HepG2 (cell line): ENCODE results near the gene NOVA2. TPM values are rescaled to one million over a fixed set of nuclear protein-coding genes. Genes with fewer than 3 reads are reported as not detected.
A peak's percentile ranks its signal among the peaks of the same experiment; 100 is the strongest.

Experiments used
- AGO1 ChIP-seq: fragments of 200-400 bp; formaldehyde crosslinking; IDR thresholded peaks from 2 replicates; pipeline ENCODE4 v1.6.1; 2017; ENCODE audit warnings: mild to moderate bottlenecking, low read depth, low read length, moderate library complexity; ENCODE audit not compliant: poor library complexity, severe bottlenecking
- AGO2 ChIP-seq: fragments of 200-400 bp; formaldehyde crosslinking; optimal IDR thresholded peaks from 2 replicates; pipeline ENCODE3; 2017; ENCODE audit warnings: mild to moderate bottlenecking, low read depth, low read length, moderate library complexity
- ATF7-NPFF ChIP-seq: sonication (generic); formaldehyde crosslinking; IDR thresholded peaks from 2 replicates; pipeline ENCODE4 v1.8.1; 2023; ENCODE audit warnings: mild to moderate bottlenecking, low read depth, missing genetic modification reagents, moderate library complexity
- EEA1 ChIP-seq: sonication (generic); formaldehyde crosslinking; IDR thresholded peaks from 2 replicates; pipeline ENCODE4 v1.5.1; 2020; ENCODE audit warnings: mild to moderate bottlenecking, missing genetic modification reagents, borderline replicate concordance
- HNF4G ChIP-seq, 2 experiments: sonication (generic) in 1 of 2; formaldehyde crosslinking in 1 of 2; IDR thresholded peaks; 2 replicates each; pipeline versions ENCODE4 v1.4.0 to v1.6.1; 2011 to 2020; ENCODE audit warnings: borderline replicate concordance in 2 of 2, low read depth in 2 of 2, mild to moderate bottlenecking in 2 of 2, low read length in 1 of 2, missing genetic modification reagents in 1 of 2, moderate library complexity in 1 of 2
- MTA1 ChIP-seq: sonication (generic); formaldehyde crosslinking; IDR thresholded peaks from 2 replicates; pipeline ENCODE4 v1.4.0; 2020; ENCODE audit warnings: missing genetic modification reagents, mild to moderate bottlenecking, borderline replicate concordance
- NFE2L2 ChIP-seq: fragments of 150-350 bp; IDR thresholded peaks from 2 replicates; pipeline ENCODE4 v1.6.1; 2014; ENCODE audit warnings: low read length
- NR2C2 ChIP-seq: sonication (generic); formaldehyde crosslinking; IDR thresholded peaks from 2 replicates; pipeline ENCODE4 v1.4.0; 2020; ENCODE audit warnings: missing genetic modification reagents, mild to moderate bottlenecking, moderate library complexity, borderline replicate concordance
- PHF20 ChIP-seq: sonication (generic); formaldehyde crosslinking; IDR thresholded peaks from 2 replicates; pipeline ENCODE4 v1.5.0; 2020; ENCODE audit warnings: mild to moderate bottlenecking, missing genetic modification reagents
- POLR2G ChIP-seq: fragments of 200-400 bp; formaldehyde crosslinking; IDR thresholded peaks from 2 replicates; pipeline ENCODE4 v1.6.1; 2018; ENCODE audit warnings: mild to moderate bottlenecking, low read depth, low read length, moderate library complexity
- PRPF4 ChIP-seq: fragments of 200-400 bp; formaldehyde crosslinking; IDR thresholded peaks from 2 replicates; pipeline ENCODE4 v1.6.1; 2016; ENCODE audit warnings: low read length, low read depth; ENCODE audit not compliant: poor library complexity, severe bottlenecking
- ZKSCAN8 ChIP-seq: IDR thresholded peaks from 2 replicates; pipeline ENCODE4 v1.6.1; 2016; ENCODE audit warnings: borderline replicate concordance, missing genetic modification reagents, missing compliant biosample characterization
- ZNF17 ChIP-seq: sonication (generic); formaldehyde crosslinking; IDR thresholded peaks from 2 replicates; pipeline ENCODE4 v1.5.0; 2020; ENCODE audit warnings: mild to moderate bottlenecking, missing genetic modification reagents
- ZNF274 ChIP-seq: sonication (generic); formaldehyde crosslinking; IDR thresholded peaks from 2 replicates; pipeline ENCODE4 v1.5.1; 2020; ENCODE audit warnings: mild to moderate bottlenecking, missing genetic modification reagents
- ZNF296 ChIP-seq: sonication (generic); formaldehyde crosslinking; conservative IDR thresholded peaks from 2 replicates; pipeline ENCODE4 v1.5.0; 2020; ENCODE audit warnings: mild to moderate bottlenecking, missing genetic modification reagents
- ZNF441 ChIP-seq: sonication (generic); formaldehyde crosslinking; IDR thresholded peaks from 2 replicates; pipeline ENCODE4 v1.7.0; 2021; ENCODE audit warnings: missing genetic modification reagents, borderline replicate concordance
- ZNF629 ChIP-seq: sonication (generic); formaldehyde crosslinking; conservative IDR thresholded peaks from 2 replicates; pipeline ENCODE4 v1.5.0; 2020; ENCODE audit warnings: missing genetic modification reagents
- ZNF670 ChIP-seq: sonication (generic); formaldehyde crosslinking; IDR thresholded peaks from 2 replicates; pipeline ENCODE4 v1.8.0; 2022; ENCODE audit warnings: mild to moderate bottlenecking, missing genetic modification reagents, borderline replicate concordance
- ZNF768 ChIP-seq: sonication (generic); formaldehyde crosslinking; IDR thresholded peaks from 2 replicates; pipeline ENCODE4 v1.4.0; 2020; ENCODE audit warnings: missing genetic modification reagents
- ZNF879 ChIP-seq: sonication (generic); formaldehyde crosslinking; IDR thresholded peaks from 2 replicates; pipeline ENCODE4 v1.8.1; 2023; ENCODE audit warnings: missing genetic modification reagents
- ZNF891 ChIP-seq: sonication (generic); formaldehyde crosslinking; IDR thresholded peaks from 2 replicates; pipeline ENCODE4 v1.5.0; 2020; ENCODE audit warnings: mild to moderate bottlenecking, missing genetic modification reagents
- polyA plus RNA-seq, 8 experiments: library from polyadenylated mRNA; depleted of rRNA in 3 of 8; stranded (reverse) in 7 of 8; unstranded in 1 of 8; fragments of >200 nt; fragmentation: Illumina TruSeq in 4 of 8; extraction: Trizol in 4 of 8; gene quantifications; 2 replicates each; pipeline versions ENCODE4 v1.2.1 to v1.2.3, GENCODE V29; 2011 to 2016; ENCODE audit warnings: low read depth in 4 of 8, missing spikeins in 1 of 8, mixed read lengths in 1 of 8; ENCODE audit not compliant: insufficient read depth in 1 of 8
- total RNA-seq, 5 experiments: library from RNA; depleted of rRNA; stranded (reverse); fragments of >200 nt; fragmentation: Illumina TruSeq; extraction: Trizol; gene quantifications; 2 replicates each; pipeline ENCODE4 v1.2.3, GENCODE V29; 2016; ENCODE audit warnings: low read depth in 1 of 5
- TF ChIP-seq, protein P1 (sequence below): sonication (generic); formaldehyde crosslinking; IDR thresholded peaks from 2 replicates; pipeline ENCODE4 v1.4.0; 2020; ENCODE audit warnings: mild to moderate bottlenecking, missing genetic modification reagents
- TF ChIP-seq, protein P2 (sequence below): fragments of 450-650 bp; IDR thresholded peaks from 2 replicates; pipeline ENCODE4 v1.6.1; 2017
- TF ChIP-seq, protein P3 (sequence below): sonication (generic); formaldehyde crosslinking; IDR thresholded peaks from 2 replicates; pipeline ENCODE4 v1.5.0; 2020; ENCODE audit warnings: mild to moderate bottlenecking, low read depth, missing genetic modification reagents, borderline replicate concordance
- TF ChIP-seq, protein P4 (sequence below): sonication (generic); formaldehyde crosslinking; IDR thresholded peaks from 2 replicates; pipeline ENCODE4 v1.9.0; 2021; ENCODE audit warnings: missing genetic modification reagents, borderline replicate concordance

The NOVA2 gene
- total and polyA plus RNA-seq, 2 of the 13 experiments (the other 11 are each of a cell fraction or from before 2014, with no cell fraction given), result not detected

GRCh38 chr19:45884682-45885555 lies 88.7 kb downstream of the NOVA2 start (continued):
- no peak; the same call in 1 of the 2 replicates for TF ChIP-seq ZNF629 (CRISPR knock-in tag)
- no peak for TF ChIP-seq ZNF768 (CRISPR knock-in tag)
- 0 out of 2 replicates have a peak, but pooled peaks have one; percentile 1 for TF ChIP-seq ZNF441
- TF ChIP-seq ZNF17 (CRISPR knock-in tag), result no peak
- TF ChIP-seq AGO1, result peak; percentile 55
- no peak for TF ChIP-seq ZNF891 (CRISPR knock-in tag)
- no peak; the same call in 1 of the 2 replicates for TF ChIP-seq ATF7-NPFF (CRISPR knock-in tag)
- TF ChIP-seq ZNF670 (CRISPR knock-in tag), result 0 out of 2 replicates have a peak, but pooled peaks have one; percentile 69
- no peak for TF ChIP-seq NR2C2 (CRISPR knock-in tag)
- TF ChIP-seq MTA1 (CRISPR knock-in tag), result 0 out of 2 replicates have a peak, but pooled peaks have one; percentile 11
- TF ChIP-seq ZNF296 (CRISPR knock-in tag), result no peak
- TF ChIP-seq, protein P1, sequence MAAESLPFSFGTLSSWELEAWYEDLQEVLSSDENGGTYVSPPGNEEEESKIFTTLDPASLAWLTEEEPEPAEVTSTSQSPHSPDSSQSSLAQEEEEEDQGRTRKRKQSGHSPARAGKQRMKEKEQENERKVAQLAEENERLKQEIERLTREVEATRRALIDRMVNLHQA (CRISPR knock-in tag), result no peak
- TF ChIP-seq AGO2, result peak; percentile 92
- no peak for TF ChIP-seq NFE2L2
- 0 out of 2 replicates have a peak, but pooled peaks have one; percentile 5 for TF ChIP-seq ZNF879 (CRISPR knock-in tag)
- TF ChIP-seq PRPF4, result peak; percentile 63
- TF ChIP-seq PHF20 (CRISPR knock-in tag), result no peak
- TF ChIP-seq, protein P2, sequence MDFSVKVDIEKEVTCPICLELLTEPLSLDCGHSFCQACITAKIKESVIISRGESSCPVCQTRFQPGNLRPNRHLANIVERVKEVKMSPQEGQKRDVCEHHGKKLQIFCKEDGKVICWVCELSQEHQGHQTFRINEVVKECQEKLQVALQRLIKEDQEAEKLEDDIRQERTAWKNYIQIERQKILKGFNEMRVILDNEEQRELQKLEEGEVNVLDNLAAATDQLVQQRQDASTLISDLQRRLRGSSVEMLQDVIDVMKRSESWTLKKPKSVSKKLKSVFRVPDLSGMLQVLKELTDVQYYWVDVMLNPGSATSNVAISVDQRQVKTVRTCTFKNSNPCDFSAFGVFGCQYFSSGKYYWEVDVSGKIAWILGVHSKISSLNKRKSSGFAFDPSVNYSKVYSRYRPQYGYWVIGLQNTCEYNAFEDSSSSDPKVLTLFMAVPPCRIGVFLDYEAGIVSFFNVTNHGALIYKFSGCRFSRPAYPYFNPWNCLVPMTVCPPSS, result no peak
- TF ChIP-seq POLR2G, result no peak
- TF ChIP-seq, protein P3, sequence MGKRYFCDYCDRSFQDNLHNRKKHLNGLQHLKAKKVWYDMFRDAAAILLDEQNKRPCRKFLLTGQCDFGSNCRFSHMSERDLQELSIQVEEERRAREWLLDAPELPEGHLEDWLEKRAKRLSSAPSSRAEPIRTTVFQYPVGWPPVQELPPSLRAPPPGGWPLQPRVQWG, result no peak
- TF ChIP-seq, protein P4, sequence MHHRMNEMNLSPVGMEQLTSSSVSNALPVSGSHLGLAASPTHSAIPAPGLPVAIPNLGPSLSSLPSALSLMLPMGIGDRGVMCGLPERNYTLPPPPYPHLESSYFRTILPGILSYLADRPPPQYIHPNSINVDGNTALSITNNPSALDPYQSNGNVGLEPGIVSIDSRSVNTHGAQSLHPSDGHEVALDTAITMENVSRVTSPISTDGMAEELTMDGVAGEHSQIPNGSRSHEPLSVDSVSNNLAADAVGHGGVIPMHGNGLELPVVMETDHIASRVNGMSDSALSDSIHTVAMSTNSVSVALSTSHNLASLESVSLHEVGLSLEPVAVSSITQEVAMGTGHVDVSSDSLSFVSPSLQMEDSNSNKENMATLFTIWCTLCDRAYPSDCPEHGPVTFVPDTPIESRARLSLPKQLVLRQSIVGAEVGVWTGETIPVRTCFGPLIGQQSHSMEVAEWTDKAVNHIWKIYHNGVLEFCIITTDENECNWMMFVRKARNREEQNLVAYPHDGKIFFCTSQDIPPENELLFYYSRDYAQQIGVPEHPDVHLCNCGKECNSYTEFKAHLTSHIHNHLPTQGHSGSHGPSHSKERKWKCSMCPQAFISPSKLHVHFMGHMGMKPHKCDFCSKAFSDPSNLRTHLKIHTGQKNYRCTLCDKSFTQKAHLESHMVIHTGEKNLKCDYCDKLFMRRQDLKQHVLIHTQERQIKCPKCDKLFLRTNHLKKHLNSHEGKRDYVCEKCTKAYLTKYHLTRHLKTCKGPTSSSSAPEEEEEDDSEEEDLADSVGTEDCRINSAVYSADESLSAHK, result no peak
- no peak for TF ChIP-seq EEA1
- no peak for TF ChIP-seq HNF4G (IDR thresholded peaks at IDR 0.05; ENCODE audit: borderline replicate concordance, low read depth, low read length)
- no peak for TF ChIP-seq HNF4G (CRISPR knock-in tag; IDR thresholded peaks at IDR 0.05; ENCODE audit: borderline replicate concordance, low read depth)
- no peak for TF ChIP-seq ZKSCAN8 (CRISPR knock-in tag)
- TF ChIP-seq ZNF274 (CRISPR knock-in tag), result no peak
